BLaER1 (cell line): ENCODE measurements around the gene LIFR.
"Not testable (repeated sequence)": the region's sequence is repeated elsewhere in the genome, so short reads cannot be mapped to it uniquely, and the experiment has no call there.

Experiments
- H3K27ac ChIP-seq: shearing (Covaris generic); formaldehyde crosslinking; 2 replicates; pipeline ENCODE4 v1.8.1; 2022
- H3K27me3 ChIP-seq: shearing (Covaris generic); formaldehyde crosslinking; 2 replicates; pipeline ENCODE4 v1.8.1; 2022
- H3K36me3 ChIP-seq: shearing (Covaris generic); formaldehyde crosslinking; 2 replicates; pipeline ENCODE4 v1.8.1; 2022
- H3K4me1 ChIP-seq: shearing (Covaris generic); formaldehyde crosslinking; 2 replicates; pipeline ENCODE4 v1.8.1; 2022
- H3K4me2 ChIP-seq: shearing (Covaris generic); formaldehyde crosslinking; 2 replicates; pipeline ENCODE4 v1.8.1; 2022
- H3K4me3 ChIP-seq: shearing (Covaris generic); formaldehyde crosslinking; 2 replicates; pipeline ENCODE4 v1.8.1; 2022
- H3K9ac ChIP-seq: shearing (Covaris generic); formaldehyde crosslinking; 2 replicates; pipeline ENCODE4 v1.8.1; 2022
- H3K9me3 ChIP-seq: shearing (Covaris generic); formaldehyde crosslinking; 2 replicates; pipeline ENCODE4 v1.8.1; 2022
- H4K20me1 ChIP-seq: shearing (Covaris generic); formaldehyde crosslinking; 2 replicates; pipeline ENCODE4 v1.8.1; 2022
- Cebpa-rat ChIP-seq: shearing (Covaris generic); IDR thresholded peaks from 2 replicates; pipeline ENCODE4 v1.8.1; 2022

The LIFR gene

DNA sequence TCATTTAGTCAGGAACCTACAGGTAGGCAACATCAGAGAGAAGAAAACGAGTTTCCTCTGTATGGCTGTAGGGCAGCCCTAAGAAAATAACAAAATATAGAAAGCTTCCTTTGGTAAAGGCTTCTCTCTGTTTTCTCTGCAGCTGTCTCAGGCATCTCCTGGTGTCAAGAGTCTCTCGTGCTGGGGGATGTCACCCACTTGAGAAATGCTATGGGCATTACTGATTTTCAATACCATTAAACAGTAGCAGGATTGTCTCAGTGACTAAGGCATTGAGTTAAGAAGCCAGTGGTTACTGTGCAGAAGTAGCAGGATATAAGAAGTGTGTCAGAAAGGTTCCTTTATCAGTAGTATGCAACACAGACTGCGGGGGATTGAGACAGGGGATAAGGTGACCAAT lies 32.4 kb downstream of the LIFR start:
- H3K27ac ChIP-seq, result no peak overlapping the region
- TF ChIP-seq Cebpa-rat, result no peak
- no peaks in the 10 kb centered on the region for H3K36me3 ChIP-seq
- H3K4me2 ChIP-seq, result no peak overlapping the region
- no peak overlapping the region for H3K4me3 ChIP-seq
- H3K4me1 ChIP-seq, result peaks cover 13% of the 10 kb centered on the region
- H3K27me3 ChIP-seq, result no peaks in the 10 kb centered on the region
- H4K20me1 ChIP-seq, result no peaks in the 10 kb centered on the region
- no peaks in the 10 kb centered on the region for H3K9me3 ChIP-seq
- H3K9ac ChIP-seq, result no peak overlapping the region

- Histone ChIP-seq H3K27me3 (no peaks in the 10 kb centered on the region), H3K9me3 (no peaks in the 10 kb centered on the region), H4K20me1 (no peaks in the 10 kb centered on the region), H3K36me3 (no peaks in the 10 kb centered on the region), H3K4me3 (no peak overlapping the region), H3K4me1 (no peaks in the 10 kb centered on the region), H3K27ac (no peak overlapping the region), H3K4me2 (no peak overlapping the region), H3K9ac (no peak overlapping the region)
- TF ChIP-seq Cebpa-rat, result no peak
Observed at GRCh38 chr5:38519476-38519875, 37.0 kb downstream of the LIFR start.

- Histone ChIP-seq H3K4me3 (no peak overlapping the region), H3K4me1 (no peaks in the 10 kb centered on the region), H3K9ac (no peak overlapping the region), H3K4me2 (no peak overlapping the region), H3K27ac (no peak overlapping the region), H4K20me1 (no peaks in the 10 kb centered on the region), H3K9me3 (no peaks in the 10 kb centered on the region), H3K36me3 (no peaks in the 10 kb centered on the region), H3K27me3 (no peaks in the 10 kb centered on the region)
- TF ChIP-seq Cebpa-rat, result no peak
Observed at GRCh38 chr5:38518341-38518740, 38.1 kb downstream of the LIFR start.

DNA sequence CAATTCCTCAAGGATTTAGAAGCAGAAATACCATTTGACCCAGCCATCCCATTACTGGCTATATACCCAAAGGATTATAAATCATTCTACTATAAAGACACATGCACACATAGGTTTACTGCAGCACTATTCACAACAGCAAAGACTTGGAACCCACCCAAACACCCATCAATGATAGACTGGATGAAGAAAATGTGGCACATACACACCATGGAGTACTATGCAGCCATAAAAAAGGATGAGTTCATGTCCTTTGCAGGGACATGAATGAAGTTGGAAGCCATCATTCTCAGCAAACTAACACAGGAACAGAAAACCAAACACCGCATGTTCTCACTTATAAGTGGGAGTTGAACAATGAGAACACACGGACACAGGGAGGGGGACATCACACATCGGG lies 39.8 kb downstream of the LIFR start:
- H3K4me1 ChIP-seq, H3K9me3 ChIP-seq, H3K36me3 ChIP-seq, H3K27me3 ChIP-seq, H3K9ac ChIP-seq, H3K4me2 ChIP-seq, H3K27ac ChIP-seq, H3K4me3 ChIP-seq, H4K20me1 ChIP-seq: not testable (repeated sequence)

DNA sequence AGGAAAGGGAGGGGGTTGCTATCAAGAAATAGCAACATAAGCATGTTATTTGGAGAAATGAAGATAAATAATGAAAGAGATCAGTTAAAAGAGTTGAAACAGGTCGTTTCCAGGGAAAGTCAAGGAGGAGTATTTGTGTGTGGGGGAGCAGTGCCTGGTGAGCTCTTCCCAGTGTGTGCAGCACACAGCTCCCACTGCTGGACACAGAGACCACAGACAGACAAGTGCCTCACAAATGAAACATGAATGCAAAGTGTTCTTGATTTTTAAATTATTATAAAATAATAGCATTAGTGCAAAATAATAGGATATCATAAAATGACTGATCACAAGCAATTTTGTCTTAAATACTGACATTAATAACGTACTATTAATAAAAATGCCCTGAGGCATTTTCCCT lies 40.8 kb downstream of the LIFR start:
- H3K4me2 ChIP-seq, result no peak overlapping the region
- H3K9me3 ChIP-seq, result no peaks in the 10 kb centered on the region
- no peak overlapping the region for H3K4me3 ChIP-seq
- H4K20me1 ChIP-seq, result no peaks in the 10 kb centered on the region
- H3K4me1 ChIP-seq, result no peaks in the 10 kb centered on the region
- TF ChIP-seq Cebpa-rat, result no peak
- H3K9ac ChIP-seq, result no peak overlapping the region
- H3K27me3 ChIP-seq, result no peaks in the 10 kb centered on the region
- H3K36me3 ChIP-seq, result no peaks in the 10 kb centered on the region
- H3K27ac ChIP-seq, result no peak overlapping the region

DNA sequence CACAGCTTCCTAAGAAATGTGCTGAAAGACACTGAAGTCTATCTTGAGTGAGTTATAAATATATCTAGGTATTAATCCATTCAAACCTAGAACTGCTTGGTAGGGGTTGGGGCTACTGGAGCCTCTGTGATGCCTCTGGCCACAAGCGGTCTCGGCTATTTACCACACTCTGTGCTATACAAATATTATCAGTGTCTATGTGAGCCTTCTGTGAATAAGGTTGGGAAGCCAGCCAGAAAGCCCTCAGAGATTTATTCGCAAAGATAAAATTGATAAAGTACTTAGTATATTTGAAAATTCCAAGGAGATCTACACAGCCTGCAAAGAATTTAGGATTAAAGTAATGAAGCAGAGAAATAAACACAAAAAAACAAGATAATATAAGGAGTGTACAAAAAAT lies 41.4 kb downstream of the LIFR start:
- no peak for TF ChIP-seq Cebpa-rat
- H3K9me3 ChIP-seq, result no peaks in the 10 kb centered on the region
- no peaks in the 10 kb centered on the region for H3K36me3 ChIP-seq
- H4K20me1 ChIP-seq, result no peaks in the 10 kb centered on the region
- no peaks in the 10 kb centered on the region for H3K27me3 ChIP-seq
- no peaks in the 10 kb centered on the region for H3K4me1 ChIP-seq
- no peak overlapping the region for H3K4me2 ChIP-seq
- no peak overlapping the region for H3K27ac ChIP-seq
- no peak overlapping the region for H3K4me3 ChIP-seq
- no peak overlapping the region for H3K9ac ChIP-seq

- no peak overlapping the region for H3K27ac ChIP-seq
Observed at GRCh38 chr5:38509185-38509584, 47.3 kb downstream of the LIFR start.

GRCh38 chr5:38506302-38506701 lies 50.1 kb downstream of the LIFR start:
- Histone ChIP-seq H3K27me3 (no peaks in the 10 kb centered on the region), H3K4me2 (no peak overlapping the region), H3K4me1 (no peaks in the 10 kb centered on the region), H3K4me3 (no peak overlapping the region), H3K36me3 (no peaks in the 10 kb centered on the region), H3K9me3 (no peaks in the 10 kb centered on the region), H4K20me1 (no peaks in the 10 kb centered on the region), H3K27ac (no peak overlapping the region), H3K9ac (no peak overlapping the region)
- no peak for TF ChIP-seq Cebpa-rat

More at GRCh38 chr5:38509185-38509584, 47.3 kb downstream of the LIFR start:
- Histone ChIP-seq H3K9me3 (no peaks in the 10 kb centered on the region), H3K9ac (no peak overlapping the region), H3K4me1 (no peaks in the 10 kb centered on the region), H3K4me2 (no peak overlapping the region), H3K36me3 (no peaks in the 10 kb centered on the region), H3K4me3 (no peak overlapping the region), H3K27me3 (no peaks in the 10 kb centered on the region), H4K20me1 (no peaks in the 10 kb centered on the region)
- TF ChIP-seq Cebpa-rat, result no peak

- Histone ChIP-seq H3K36me3 (no peaks in the 10 kb centered on the region), H3K4me2 (no peak overlapping the region), H3K9me3 (no peaks in the 10 kb centered on the region), H3K27me3 (no peaks in the 10 kb centered on the region), H3K4me1 (no peaks in the 10 kb centered on the region), H3K4me3 (no peak overlapping the region), H3K27ac (no peak overlapping the region), H3K9ac (no peak overlapping the region), H4K20me1 (no peaks in the 10 kb centered on the region)
- no peak for TF ChIP-seq Cebpa-rat
Observed at GRCh38 chr5:38500573-38501260, 55.7 kb downstream of the LIFR start.

DNA sequence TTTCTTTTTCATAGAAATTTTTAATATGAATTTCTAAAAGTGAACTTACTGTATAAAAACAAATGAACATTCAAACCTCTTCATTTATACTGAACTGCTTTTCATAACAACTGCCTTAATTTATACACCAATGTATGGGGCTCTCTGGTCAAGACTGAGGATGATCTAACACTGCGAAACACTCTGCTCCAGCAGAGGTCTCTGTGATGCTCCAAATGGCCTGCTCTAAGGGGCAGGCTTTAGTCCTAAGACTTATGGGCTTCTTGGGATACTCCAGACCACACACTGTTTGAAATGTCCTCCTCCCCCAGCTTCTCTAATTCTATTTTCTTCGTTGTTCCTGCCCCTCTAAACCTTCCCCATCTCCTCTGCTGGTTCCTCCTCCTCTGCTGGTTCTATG lies 58.5 kb downstream of the LIFR start:
- H3K9me3 ChIP-seq, result no peaks in the 10 kb centered on the region
- H3K27ac ChIP-seq, result no peak overlapping the region
- H3K4me2 ChIP-seq, result no peak overlapping the region
- TF ChIP-seq Cebpa-rat, result no peak
- no peak overlapping the region for H3K9ac ChIP-seq
- H3K36me3 ChIP-seq, result no peaks in the 10 kb centered on the region
- H4K20me1 ChIP-seq, result no peaks in the 10 kb centered on the region
- H3K4me1 ChIP-seq, result no peaks in the 10 kb centered on the region
- H3K27me3 ChIP-seq, result no peaks in the 10 kb centered on the region
- H3K4me3 ChIP-seq, result no peak overlapping the region

DNA sequence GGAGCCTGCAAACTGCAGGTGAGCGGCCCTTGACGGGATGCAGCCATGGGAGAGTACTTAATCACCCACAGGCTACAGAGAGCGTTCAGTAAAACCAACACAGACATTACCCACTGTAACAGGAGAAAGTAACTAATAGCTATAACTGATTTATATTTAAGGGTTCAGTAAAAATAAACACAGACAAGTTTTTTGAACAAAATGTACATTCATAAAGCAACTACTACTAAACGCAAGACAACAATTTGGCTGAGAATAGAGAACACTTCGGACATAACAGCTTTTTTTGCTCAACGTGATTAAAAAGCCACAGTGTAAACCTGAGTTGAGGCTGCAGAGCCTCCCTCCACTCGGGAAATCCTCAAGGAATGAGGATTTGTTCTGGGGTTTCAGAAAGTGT lies 61.7 kb downstream of the LIFR start:
- Histone ChIP-seq H3K27ac (no peak overlapping the region), H3K9me3 (no peaks in the 10 kb centered on the region), H3K4me2 (no peak overlapping the region), H3K36me3 (no peaks in the 10 kb centered on the region), H4K20me1 (no peaks in the 10 kb centered on the region), H3K4me1 (no peaks in the 10 kb centered on the region), H3K27me3 (no peaks in the 10 kb centered on the region), H3K4me3 (no peak overlapping the region), H3K9ac (no peak overlapping the region)
- no peak for TF ChIP-seq Cebpa-rat
